GM21423 (cell line): ENCODE data around the gene HSPA1L.
"Not testable (repeated sequence)": the region's sequence is repeated elsewhere in the genome, so short reads cannot be mapped to it uniquely, and the experiment has no call there.

Source experiments
- ATAC-seq: cut with Tn5 transposase; IDR thresholded peaks from one replicate; pipeline ENCODE4 v1.9.1; 2021; ENCODE audit warnings: mild to moderate bottlenecking, moderate library complexity; ENCODE audit not compliant: unreplicated experiment

The HSPA1L gene

GRCh38 chr6:31815025-31815838 is at the start of gene HSPA1L, which contains the start of gene HSPA1A:
TSS of gene HSPA1L (minus strand) at chr6:31815283. CDS start at chr6:31811972, 3,311 bp downstream.
TSS of gene HSPA1A (plus strand) at chr6:31815543. CDS start at chr6:31815757, 214 bp downstream.
- peak; percentile 41 for ATAC-seq

GRCh38 chr6:31864818-31865204 is 49.7 kb upstream of the HSPA1L start:
- ATAC-seq = no peak

GRCh38 chr6:31864123-31864562 is 49.1 kb upstream of the HSPA1L start:
- ATAC-seq = not testable (repeated sequence)

- peak; percentile 95 for ATAC-seq
These were observed 47.5 kb upstream of the HSPA1L start, which contains the start of gene NEU1 for GRCh38 chr6:31862344-31863235. TSS of gene NEU1 (minus strand) at chr6:31862821. CDS start at chr6:31862776, 45 bp downstream.

GRCh38 chr6:31861919-31862343 is 46.8 kb upstream of the HSPA1L start:
- ATAC-seq = no peak

- no peak for ATAC-seq
These were observed 46.1 kb upstream of the HSPA1L start for GRCh38 chr6:31861150-31861549.

GRCh38 chr6:31860349-31860748 is 45.3 kb upstream of the HSPA1L start:
- ATAC-seq = no peak

- ATAC-seq = no peak
These were observed 44.8 kb upstream of the HSPA1L start for GRCh38 chr6:31859923-31860322.

GRCh38 chr6:31858707-31859106 is 43.6 kb upstream of the HSPA1L start:
- no peak for ATAC-seq

- ATAC-seq = not testable (repeated sequence)
These were observed 42.7 kb upstream of the HSPA1L start for GRCh38 chr6:31857774-31858173.

- ATAC-seq = not testable (repeated sequence)
These were observed 37.1 kb upstream of the HSPA1L start for GRCh38 chr6:31851980-31852718.

- ATAC-seq = no peak
These were observed 36.4 kb upstream of the HSPA1L start for GRCh38 chr6:31851485-31851832.

- ATAC-seq = no peak
These were observed 35.8 kb upstream of the HSPA1L start for GRCh38 chr6:31850765-31851484.

GRCh38 chr6:31847276-31847978 is 32.3 kb upstream of the HSPA1L start:
- no peak for ATAC-seq

GRCh38 chr6:31844507-31844906 is 29.4 kb upstream of the HSPA1L start:
- ATAC-seq = no peak

- ATAC-seq = no peak
These were observed 27.0 kb upstream of the HSPA1L start for GRCh38 chr6:31842053-31842452.

- ATAC-seq = not testable (repeated sequence)
These were observed 24.7 kb upstream of the HSPA1L start for GRCh38 chr6:31839779-31840126.

- no peak for ATAC-seq
These were observed 23.9 kb upstream of the HSPA1L start for GRCh38 chr6:31838968-31839367.

GRCh38 chr6:31838114-31838553 is 23.1 kb upstream of the HSPA1L start:
- ATAC-seq = not testable (repeated sequence)
